Activated CD8-positive, alpha-beta memory T cell treated with anti-CD3 and anti-CD28 coated beads for 24 hours (primary cell): ENCODE results near the gene PPP1R15A.
A peak's percentile ranks its signal among the peaks of the same experiment; 100 is the strongest.
"Not testable (repeated sequence)": the region's sequence is repeated elsewhere in the genome, so short reads cannot be mapped to it uniquely, and the experiment has no call there.

Source experiments
- DNase-seq: peaks from one replicate; pipeline ENCODE4 v3.0.0-alpha.2; 2020

The PPP1R15A gene

DNA sequence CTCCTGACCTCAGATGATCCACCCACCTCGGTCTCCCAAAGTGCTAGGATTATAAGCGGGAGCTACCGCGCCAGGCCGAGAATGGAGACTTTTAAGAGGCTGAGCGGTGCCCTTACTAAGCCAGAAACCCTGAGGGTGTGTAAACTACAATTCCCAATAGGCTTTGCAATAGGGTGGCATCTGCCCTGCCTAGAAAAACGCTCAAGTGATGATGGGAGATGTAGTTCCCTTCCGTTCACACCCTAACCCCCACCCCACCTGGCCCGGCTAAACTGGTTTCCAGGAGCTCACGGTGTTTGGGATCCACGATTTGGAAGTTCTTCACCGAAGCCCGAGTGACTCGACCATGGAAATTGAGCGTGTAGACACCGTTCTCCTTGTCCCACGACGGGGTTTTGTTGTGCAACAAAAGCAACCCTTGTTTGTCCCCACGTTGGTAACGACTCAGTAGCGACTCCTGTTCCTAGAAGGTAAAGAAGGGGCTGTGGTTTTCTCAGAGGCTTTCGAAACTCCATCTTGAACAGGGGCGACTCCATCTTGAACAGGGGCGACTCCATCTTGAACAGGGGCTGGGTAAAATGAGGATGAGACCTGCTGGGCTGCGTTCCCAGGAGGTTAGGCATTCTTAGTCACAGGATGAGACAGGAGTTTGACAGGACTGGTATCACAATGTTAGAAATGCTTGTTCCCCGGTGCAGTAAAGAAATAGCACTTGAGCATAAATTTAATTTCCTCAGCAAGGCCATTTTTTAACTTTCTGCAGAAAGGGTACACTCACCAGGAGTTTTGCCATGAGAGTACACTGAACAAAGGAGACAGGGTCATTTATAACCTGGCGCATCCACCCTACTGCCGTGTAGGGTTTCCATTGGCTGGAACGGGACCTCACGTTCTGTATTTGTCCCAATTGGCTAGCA is 9.8 kb downstream of the PPP1R15A start:
- no peak for DNase-seq

DNA sequence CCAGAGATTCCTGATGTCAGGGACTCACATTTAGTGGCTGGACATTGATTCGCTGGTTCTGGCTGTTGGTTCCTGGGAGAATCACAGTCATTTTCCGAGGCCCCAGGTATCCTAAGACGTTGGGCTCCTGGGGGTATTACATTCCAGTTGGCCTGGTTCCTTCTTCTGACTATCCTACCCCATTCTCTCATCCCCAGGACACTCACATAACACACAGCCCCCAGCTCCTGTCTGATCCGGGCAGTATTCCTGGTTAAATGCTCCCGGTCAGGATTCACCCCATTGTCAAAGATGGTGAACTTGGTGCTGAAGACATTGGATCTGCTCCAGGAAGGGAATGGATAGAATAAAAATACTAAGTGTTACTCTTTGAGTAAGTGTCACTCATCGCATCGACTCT is 11.5 kb downstream of the PPP1R15A start:
- DNase-seq, result no peak

DNA sequence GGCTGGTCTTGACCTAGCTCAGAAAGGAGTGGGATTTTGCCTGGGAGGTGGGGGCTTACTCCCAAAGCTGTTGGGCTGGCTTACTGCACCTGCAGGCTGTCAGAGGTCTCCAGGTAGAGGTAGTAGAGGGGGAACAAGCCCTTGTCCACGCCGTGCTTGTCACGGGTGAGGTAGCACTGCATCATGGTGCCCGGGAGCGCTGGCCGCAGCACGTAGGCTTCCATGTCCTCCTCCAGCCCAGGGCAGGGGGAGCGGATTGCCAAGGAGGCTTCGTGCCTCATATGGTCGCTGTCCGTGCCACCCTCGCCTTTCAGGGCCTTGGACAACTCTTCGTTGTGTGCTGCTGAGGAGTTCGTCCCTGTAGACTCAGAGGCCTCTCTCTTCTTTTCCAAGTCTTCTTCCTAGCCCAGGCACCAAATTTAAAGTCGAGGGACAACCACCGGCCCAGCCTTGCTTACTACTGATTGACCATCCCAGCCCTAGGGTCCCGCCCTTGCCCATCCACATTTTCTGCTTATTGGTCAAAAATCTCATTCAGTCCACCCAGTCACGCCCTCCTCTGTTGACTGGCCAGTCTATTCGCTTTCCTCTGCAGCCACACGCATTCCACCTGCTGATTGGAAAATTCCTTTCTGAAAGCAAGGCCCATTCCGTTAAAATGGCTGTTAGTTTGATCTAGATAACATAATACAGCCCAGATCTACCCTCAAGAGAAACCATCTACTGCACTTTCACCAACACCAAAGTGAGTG is 15.8 kb downstream of the PPP1R15A start:
- no peak for DNase-seq

DNA sequence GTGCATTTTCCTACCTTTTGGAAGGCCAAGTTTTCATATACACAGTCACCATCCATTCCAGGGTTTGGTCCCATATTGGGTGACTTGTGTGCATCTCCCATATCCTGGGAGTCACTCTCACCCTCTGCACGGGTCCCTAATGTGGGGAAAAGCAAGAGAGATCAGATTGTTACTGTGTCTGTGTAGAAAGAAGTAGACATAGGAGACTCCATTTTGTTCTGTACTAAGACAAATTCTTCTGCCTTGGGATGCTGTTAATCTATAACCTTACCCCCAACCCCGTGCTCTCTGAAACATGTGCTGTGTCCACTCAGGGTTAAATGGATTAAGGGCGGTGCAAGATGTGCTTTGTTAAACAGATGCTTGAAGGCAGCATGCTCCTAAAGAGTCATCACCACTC is 17.3 kb downstream of the PPP1R15A start:
- DNase-seq, result not testable (repeated sequence)

DNA sequence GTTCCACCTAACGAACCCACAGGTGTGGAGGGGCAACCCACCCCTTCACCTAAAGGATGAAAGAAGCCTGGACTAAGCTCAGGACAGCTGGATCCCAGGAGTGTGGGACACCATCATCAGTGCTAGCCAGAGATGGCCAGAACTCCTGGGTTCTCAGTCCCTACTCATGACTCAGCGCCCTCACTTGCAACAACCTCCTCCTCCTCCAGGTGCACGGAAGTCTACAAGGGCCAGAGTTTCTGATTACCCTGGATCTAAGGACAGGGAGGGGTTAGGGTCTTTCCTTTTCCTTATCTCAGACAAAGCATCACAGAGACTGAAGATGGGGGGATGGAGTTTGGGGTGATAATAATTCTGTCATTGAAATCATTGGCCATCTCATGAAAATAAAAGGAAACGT is 18.3 kb downstream of the PPP1R15A start:
- DNase-seq, result no peak

DNA sequence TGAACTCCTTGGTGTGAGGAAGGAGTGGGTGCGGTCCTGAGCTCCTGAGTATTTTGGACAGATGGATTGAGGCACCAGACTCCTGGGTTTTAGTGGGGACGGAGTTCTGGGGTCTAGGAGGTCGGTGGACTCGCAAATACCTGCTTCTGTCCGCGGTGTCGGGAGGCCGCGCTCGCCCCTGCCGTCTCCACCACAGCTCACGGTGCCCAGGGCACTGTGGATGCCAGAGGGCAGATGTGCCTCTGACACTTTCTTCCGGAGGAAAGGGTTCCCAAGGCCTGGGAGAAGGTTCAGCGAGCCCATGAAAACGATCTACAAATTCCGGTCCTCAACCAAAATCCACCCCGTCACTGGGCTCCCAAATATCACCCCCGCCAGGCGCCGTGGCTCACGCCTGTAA is 23.0 kb downstream of the PPP1R15A start:
- DNase-seq, result no peak

DNA sequence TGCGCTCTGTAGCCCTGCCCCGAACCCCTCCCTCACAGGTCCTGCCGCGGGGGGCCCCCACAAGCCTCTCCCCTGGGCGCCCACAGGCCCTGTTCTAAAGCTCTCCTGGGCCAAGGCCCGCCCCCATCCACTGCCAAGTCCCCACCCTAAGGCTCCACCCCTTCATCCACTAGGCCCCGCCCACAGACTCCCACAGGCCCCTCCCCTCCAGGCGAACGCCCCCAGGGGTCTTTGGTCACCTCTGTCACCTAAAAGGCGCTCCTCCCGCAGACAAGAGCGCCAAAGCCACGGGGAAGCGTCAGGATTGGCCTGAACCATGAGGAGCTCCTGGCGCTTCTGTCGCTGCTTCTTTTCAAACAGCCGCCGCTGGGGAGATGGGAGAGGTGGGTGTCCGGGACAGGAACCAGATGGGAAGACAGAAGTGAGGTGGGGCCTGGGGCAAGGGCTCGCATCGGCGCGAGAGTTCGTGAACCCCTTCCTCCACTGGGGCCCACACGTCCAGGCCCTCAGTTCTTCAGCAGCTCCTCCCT is 24.0 kb downstream of the PPP1R15A start:
- peak; percentile 79 for DNase-seq

DNA sequence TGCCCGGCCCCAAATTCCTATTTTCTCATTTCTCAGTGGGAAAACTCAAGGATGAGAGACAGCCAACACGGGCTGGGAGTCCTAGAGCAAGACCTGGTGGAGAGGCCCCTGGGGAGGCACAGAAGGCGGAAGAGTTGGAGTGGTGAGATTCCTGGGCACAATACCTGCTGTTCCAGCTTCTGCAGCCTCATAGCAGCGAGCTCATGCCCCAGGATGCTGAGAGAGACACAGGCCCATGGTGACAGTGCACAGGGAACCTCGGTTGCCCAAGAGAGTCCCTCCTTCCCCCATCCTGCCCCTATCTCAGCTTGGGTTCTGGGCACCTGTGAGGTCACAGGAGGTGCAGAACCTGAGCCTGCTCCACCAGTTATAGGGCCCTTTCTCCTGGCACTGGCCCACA is 25.0 kb downstream of the PPP1R15A start:
- DNase-seq, result no peak

DNA sequence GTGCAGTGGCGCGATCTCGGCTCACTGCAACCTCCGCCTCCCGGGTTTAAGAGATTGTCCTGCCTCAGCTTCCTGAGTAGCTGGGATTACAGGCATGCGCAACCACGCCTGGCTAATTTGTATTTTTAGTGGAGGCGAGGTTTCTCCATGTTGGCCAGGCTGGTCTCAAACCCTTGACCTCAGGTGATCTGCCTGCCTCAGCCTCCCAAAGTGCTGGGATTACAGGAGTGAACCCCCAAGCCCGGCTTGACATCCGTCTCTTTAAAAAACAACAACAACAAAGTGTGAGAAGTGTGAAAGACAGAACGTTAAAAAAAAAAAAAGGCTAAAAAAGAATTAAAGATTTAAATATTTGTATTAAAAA is 27.1 kb downstream of the PPP1R15A start:
- not testable (repeated sequence) for DNase-seq

DNA sequence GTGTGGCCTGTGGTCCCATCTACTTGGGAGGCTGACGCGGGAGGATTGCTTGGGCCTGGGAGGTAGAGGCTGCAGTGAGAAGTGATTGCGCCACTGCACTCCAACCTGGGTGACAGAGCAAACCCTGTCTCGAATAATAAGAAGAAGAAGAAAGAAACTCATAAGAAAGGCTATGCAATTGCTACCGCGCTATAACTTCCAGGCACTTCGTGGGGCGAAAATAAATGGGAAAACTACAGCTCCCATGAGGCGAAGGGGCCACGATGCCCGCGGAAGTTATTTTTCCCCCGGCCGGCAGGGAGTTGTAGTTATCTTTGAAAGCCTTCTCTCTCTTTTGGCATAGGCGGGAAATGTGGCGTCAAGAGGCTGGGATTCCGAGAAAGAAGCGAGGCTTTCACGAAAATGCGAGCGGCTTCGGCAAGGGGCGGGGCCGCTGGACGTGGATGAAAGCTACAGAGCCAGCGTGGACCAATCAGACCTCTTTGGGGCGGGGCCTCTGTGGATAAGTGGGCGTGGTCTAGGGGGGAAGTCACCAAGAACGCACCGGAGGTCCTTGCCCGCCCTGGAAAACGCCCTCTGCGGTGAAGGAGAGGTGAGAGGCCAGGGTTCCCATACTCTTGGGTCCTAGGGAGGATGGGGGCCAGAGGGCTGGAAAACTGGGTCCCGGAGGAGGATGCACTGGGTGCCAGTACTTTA is 27.7 kb downstream of the PPP1R15A start, which contains the start of gene NUCB1:
Gene NUCB1, plus strand, starts transcription at position 532 of the 696 bp plus-strand sequence. CDS start 485 bp downstream, outside the sequence.
- DNase-seq, result peak; percentile 99

DNA sequence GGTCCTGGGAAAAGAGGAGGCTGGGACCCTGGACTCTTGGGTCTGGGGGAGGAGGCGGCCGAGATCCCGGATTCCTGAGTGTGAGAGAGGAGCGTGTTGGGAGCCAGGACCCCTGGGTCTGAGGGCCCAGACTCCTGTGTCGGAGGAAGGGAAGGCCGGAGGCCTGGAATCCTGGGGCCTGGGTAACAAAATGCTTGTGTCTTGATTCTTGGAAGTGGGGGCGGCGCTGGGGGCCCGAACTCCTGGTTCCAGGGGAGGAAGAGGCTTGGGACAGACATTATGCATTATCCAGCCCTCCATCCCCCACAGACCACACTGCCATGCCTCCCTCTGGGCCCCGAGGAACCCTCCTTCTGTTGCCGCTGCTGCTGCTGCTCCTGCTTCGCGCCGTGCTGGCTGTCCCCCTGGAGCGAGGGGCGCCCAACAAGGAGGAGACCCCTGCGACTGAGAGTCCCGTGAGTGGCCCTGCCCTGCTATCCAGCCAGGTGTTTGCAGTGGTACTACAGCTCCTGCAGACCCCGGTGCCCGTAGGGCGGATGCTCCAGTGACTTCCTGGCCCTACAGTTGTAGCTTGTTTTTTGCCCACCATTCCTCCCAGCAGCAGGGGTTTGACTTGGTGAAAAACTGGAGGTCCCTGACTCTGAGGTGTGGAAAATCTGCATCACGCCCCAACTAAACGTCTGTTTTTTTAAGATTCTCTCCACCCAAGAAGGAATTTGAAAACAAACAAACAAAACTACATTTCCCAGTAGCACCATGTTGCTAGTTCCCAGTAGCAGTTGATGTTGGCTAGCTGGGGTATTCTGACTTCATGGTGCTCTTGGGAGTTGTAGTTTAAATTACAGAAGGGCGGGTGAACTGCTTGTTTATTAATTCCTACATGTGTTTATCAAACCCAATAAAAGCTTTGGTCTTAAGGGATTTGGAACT is 28.5 kb downstream of the PPP1R15A start:
- peak; percentile 65 for DNase-seq

DNA sequence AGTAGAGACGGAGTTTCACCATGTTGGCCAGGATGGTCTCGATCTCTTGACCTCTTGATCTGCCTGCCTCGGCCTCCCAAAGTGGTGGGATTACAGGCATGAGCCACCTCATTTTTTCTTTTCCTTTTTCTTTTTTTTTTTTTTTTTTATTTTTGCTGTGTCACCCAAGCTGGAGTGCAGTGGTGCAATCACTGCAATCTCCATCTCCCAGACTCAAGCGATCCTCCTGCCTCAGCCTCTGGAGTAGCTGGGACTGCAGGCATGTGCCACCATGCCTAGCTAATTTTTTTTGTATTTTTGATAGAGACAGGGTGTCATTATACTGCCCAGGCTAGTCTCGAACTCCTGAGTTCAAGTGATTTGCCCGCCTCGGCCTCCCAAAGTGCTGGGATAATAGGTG is 30.1 kb downstream of the PPP1R15A start:
- DNase-seq, result not testable (repeated sequence)

DNA sequence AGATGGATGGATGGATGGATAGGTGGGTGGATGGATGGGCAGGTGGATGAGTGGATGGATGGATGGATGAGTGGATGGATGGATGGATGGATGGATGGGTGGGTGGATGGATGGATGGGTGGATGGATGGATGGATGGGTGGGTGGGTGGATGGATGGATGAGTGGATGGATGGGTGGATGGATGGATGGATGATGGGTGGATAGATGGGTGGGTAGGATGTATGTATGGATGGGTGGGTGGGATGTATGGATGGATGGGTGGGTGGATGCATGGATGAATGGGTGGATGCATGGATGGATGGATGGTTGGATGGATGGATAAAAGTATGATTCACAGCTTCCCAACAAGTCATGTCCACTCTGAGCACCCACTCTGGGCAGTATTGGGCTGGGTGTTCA is 31.6 kb downstream of the PPP1R15A start:
- not testable (repeated sequence) for DNase-seq

DNA sequence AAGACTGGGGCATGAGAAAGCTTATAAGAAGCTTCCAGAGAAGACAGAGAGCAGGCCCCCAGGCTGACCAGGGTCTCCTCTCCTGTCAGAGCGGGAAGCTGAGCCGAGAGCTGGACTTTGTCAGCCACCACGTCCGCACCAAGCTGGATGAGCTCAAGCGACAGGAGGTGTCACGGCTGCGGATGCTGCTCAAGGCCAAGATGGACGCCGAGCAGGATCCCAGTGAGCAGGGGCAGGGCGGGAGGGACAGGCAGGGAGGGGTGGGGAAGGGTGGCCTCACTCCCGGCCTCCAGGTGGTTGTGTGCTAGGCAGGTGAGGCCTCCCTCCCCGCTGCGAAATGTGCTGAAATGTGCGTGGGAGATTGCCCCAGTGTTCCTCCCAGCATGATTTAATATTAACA is 33.4 kb downstream of the PPP1R15A start:
- DNase-seq, result no peak

DNA sequence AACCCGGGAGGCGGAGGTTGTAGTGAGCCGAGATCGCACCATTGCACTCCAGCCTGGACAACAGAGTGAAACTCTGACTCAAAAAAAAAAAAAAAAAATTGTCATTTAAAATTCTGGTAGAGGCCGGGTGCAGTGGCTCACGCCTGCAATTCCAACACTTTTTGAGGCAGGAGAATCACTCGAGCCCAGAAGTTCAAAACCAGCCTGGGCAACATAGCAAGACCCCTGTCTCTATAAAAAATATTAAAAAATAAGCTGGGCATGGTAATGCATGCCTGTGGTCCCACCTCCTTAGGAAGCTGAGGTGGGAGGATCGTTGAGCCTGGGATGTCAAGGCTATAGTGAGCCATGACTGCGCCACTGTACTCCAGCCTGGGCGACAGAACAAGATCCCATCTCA is 34.1 kb downstream of the PPP1R15A start:
- no peak for DNase-seq

DNA sequence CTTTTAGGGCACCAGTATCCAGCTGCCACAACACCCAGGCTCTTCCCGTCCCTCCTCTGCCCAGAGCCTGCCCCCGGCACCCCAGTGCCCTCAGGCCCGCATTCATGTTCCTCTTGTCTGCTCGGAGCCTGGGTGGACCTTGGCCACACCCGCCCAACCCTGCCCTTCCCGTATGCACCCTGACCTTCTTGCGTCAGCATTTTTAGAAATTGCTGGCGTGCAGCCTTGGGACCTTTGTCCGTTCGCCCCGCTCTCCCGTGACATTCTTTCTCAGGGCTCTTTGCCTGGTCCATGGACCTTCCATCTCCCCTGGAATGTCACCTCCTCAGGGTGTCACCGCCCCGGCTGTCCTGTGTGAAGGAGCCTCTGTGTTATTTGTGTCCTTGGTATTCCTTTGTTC is 35.5 kb downstream of the PPP1R15A start:
- no peak for DNase-seq

DNA sequence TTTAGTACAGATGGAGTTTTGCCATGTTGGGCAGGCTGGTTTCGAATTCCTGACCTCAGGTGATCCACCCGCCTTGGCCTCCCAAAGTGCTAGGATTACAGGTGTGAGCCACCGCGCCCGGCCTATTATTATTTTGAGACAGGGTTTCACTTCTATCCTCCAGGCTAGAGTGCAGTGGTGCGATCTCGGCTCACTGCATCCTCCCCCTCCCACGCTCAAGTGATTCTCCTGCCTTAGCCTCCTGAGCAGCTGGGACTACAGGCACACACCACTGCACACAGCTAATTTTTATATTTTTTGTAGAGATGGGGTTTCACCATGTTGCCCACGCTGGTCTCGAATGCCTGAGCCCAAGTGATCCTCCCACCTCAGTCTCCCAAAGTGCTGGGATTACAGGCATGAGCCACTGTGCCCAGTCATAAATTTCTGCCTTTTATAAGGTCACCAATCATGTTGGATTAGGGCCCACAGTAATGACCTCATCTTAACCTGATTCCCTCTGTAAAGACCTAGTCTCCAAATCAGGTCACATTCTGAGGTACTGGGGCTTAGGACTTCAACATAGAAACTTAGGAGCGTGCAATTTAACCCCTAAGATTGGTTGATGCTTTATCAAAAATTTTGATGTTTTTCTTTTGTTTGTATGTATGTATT is 37.3 kb downstream of the PPP1R15A start:
- DNase-seq, result not testable (repeated sequence)

DNA sequence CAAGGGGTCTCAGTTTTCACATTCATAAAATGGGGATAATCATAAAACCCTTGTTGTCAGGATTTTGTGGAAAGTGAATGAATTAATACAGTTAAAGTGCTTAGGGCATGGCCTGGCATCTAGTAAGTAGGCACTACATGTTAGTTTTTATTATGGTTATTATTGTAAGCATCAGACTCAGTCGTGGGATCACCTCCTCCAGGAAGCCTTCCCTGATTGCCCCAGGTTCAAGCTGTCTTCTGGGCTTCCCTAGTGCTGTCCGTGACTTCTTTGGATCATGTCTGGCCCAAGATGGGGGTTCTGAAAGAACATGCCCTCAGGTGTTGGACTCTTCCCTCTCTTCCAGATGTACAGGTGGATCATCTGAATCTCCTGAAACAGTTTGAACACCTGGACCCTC is 38.6 kb downstream of the PPP1R15A start:
- no peak for DNase-seq

DNA sequence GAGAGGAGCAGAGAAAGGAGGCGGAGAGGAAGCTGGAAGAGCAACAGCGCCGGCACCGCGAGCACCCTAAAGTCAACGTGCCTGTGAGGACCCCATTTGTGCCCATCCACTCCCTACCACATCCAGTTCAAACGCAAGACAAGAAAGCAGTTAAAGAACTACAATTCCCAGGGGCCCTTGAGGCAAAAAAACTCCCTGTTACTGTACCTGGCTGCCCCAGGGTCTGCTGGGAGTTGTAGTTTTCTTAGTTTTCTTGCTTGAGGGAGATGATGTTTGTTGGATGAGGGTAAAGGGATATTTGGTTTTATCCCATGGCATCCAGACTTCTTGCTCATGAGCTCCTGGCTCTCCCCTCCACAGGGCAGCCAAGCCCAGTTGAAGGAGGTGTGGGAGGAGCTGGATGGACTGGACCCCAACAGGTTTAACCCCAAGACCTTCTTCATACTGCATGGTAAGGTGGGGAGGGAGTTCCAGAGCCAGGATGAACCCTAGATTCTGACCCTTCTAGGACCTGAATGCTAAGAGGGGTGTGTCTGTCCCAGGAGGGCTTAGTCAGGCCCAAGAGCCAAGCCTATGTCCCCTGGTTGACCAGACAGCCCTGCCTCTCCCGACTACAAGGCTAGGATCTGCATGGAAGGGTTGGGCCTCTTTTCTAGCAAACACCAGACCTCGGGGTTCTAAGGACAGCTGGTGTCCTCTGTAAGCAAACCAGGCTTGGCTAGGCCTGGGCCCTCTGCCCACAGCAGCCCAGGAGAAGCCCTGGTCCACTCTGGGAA is 41.1 kb downstream of the PPP1R15A start:
- no peak for DNase-seq

DNA sequence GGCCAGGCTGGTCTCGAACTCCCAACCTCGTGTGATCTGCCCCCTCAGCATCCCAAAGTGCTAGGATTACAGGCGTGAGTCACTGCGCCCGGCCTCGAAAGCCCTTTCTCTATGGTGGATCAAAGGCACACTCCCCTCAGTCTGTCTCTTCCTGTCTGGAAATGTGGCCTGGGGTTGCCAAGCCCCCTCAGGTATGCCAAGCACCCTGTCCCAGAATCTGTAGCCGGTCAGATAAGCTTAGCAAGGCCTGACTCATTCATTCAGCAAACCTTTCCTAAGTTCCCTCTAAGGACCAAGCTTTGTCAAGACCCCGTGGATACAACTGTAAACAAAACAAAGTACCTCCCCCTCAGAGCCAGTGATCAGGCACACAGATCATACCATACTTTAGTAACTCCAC is 42.0 kb downstream of the PPP1R15A start:
- DNase-seq, result no peak

DNA sequence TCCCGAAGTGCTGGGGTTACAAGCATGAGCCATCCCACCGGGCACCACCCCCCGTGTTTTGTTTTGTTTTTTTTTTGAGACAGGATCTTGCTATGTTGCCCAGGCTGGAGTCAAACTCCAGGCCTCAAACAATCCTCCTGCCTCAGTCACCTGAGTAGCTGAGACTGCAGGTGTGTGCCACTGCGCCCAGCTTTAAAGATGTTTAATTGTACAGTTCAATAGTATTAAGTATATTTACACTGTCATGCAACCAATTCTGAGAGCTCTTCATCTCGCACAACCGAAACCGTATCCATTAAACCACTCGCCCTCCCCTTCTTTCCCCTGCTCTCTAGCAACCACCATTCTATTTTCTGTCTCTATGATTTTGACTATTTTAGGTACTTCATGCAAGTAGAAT is 43.5 kb downstream of the PPP1R15A start:
- DNase-seq, result no peak
